A673 (cell line): ENCODE data around the gene RUNDC1. TPM values are rescaled to one million over a fixed set of nuclear protein-coding genes. Genes with fewer than 3 reads are reported as not detected.

ENCODE experiments used
- BruUV-seq: library from RNA; stranded (reverse); fragments of 400-500 nt; replicated peaks from 2 replicates; lab custom pipeline; 2021; lab: Mats Ljungman, UMichigan
- CTCF ChIA-PET: fragments of 300-600 bp; sonication (Branson Sonifier 250); formaldehyde crosslinking; loops from one replicate; lab custom pipeline; 2022; ENCODE audit warnings: antibody characterized with exemption; lab: Charles Lee
- POLR2A ChIA-PET: fragments of 300-600 bp; sonication (Branson Sonifier 250); formaldehyde crosslinking; loops from one replicate; lab custom pipeline; 2022; ENCODE audit warnings: antibody characterized with exemption; ENCODE audit not compliant: low non-redundant PET; lab: Charles Lee
- DNase-seq: peaks from one replicate; pipeline ENCODE4 v3.0.0-alpha.2; 2015; ENCODE audit warnings: low spot score
- H3K27ac ChIP-seq: fragments of 200-600 bp; sonication (generic); 2 replicates; pipeline ENCODE4 v1.5.1; 2016; ENCODE audit warnings: mixed run types, low read depth, mild to moderate bottlenecking, mixed read lengths, antibody characterized with exemption, low read length; ENCODE audit not compliant: poor library complexity, severe bottlenecking
- H3K27me3 ChIP-seq: fragments of 200-600 bp; sonication (generic); replicated peaks from 2 replicates; pipeline ENCODE4 v1.6.1; 2017; ENCODE audit warnings: mixed run types, low read depth, mild to moderate bottlenecking, mixed read lengths, antibody characterized with exemption, low read length; ENCODE audit not compliant: insufficient read depth, poor library complexity
- H3K36me3 ChIP-seq: fragments of 200-600 bp; sonication (generic); 2 replicates; pipeline ENCODE4 v1.6.1; 2016; ENCODE audit warnings: mixed run types, mild to moderate bottlenecking, mixed read lengths, antibody characterized with exemption, low read length; ENCODE audit not compliant: insufficient read depth, poor library complexity, severe bottlenecking
- H3K4me1 ChIP-seq: fragments of 200-600 bp; sonication (generic); 2 replicates; pipeline ENCODE4 v1.6.1; 2017; ENCODE audit warnings: mixed run types, mild to moderate bottlenecking, mixed read lengths, antibody characterized with exemption, low read length; ENCODE audit not compliant: insufficient read depth, poor library complexity, severe bottlenecking
- H3K4me3 ChIP-seq: fragments of 200-600 bp; sonication (generic); 2 replicates; pipeline ENCODE4 v1.5.1; 2016; ENCODE audit warnings: low read depth, mixed run types, mild to moderate bottlenecking, mixed read lengths, low read length; ENCODE audit not compliant: poor library complexity, severe bottlenecking
- H3K9me3 ChIP-seq: fragments of 200-600 bp; sonication (generic); 2 replicates; pipeline ENCODE4 v1.6.1; 2016; ENCODE audit warnings: mixed run types, low read depth, mild to moderate bottlenecking, mixed read lengths, antibody characterized with exemption, low read length; ENCODE audit not compliant: poor library complexity, severe bottlenecking
- EZH2 ChIP-seq: fragments of 200-600 bp; sonication (generic); IDR thresholded peaks from 2 replicates; pipeline ENCODE4 v1.6.1; 2017; ENCODE audit warnings: borderline replicate concordance, low read depth, mild to moderate bottlenecking, mixed read lengths, antibody characterized with exemption, low read length; ENCODE audit not compliant: poor library complexity, severe bottlenecking
- intact Hi-C: fragments of 100-400 bp; cut with micrococcal nuclease; formaldehyde crosslinking; loops from one replicate; pipeline ENCODE4 v1.10.0; 2022; ENCODE audit not compliant: unreplicated experiment
- total RNA-seq: library from RNA; stranded (reverse); gene quantifications from 2 replicates; pipeline ENCODE4 v1.2.3, GENCODE V29; 2021
- TF ChIP-seq, protein P1 (sequence below): fragments of 300-800, 200-600 bp; sonication (generic); conservative IDR thresholded peaks from 2 replicates; pipeline ENCODE4 v1.5.1; 2017; ENCODE audit warnings: low read depth, mild to moderate bottlenecking, antibody characterized with exemption, low read length, moderate library complexity, mixed read lengths

RUNDC1 gene
- total RNA-seq, 1 experiment from 2014 or later, result 8.0 TPM

- no peaks in the 10 kb centered on the region for H3K27me3 ChIP-seq
- ChIA-PET CTCF (no interaction called here), POLR2A (no interaction called here)
- TF ChIP-seq EZH2, result no peak
- TF ChIP-seq, protein P1, sequence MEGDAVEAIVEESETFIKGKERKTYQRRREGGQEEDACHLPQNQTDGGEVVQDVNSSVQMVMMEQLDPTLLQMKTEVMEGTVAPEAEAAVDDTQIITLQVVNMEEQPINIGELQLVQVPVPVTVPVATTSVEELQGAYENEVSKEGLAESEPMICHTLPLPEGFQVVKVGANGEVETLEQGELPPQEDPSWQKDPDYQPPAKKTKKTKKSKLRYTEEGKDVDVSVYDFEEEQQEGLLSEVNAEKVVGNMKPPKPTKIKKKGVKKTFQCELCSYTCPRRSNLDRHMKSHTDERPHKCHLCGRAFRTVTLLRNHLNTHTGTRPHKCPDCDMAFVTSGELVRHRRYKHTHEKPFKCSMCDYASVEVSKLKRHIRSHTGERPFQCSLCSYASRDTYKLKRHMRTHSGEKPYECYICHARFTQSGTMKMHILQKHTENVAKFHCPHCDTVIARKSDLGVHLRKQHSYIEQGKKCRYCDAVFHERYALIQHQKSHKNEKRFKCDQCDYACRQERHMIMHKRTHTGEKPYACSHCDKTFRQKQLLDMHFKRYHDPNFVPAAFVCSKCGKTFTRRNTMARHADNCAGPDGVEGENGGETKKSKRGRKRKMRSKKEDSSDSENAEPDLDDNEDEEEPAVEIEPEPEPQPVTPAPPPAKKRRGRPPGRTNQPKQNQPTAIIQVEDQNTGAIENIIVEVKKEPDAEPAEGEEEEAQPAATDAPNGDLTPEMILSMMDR, result no peak
- H3K4me1 ChIP-seq, result no peaks in the 10 kb centered on the region
- intact Hi-C loops, result no loop called here
- H3K9me3 ChIP-seq, result no peaks in the 10 kb centered on the region
- no peaks in the 10 kb centered on the region for H3K36me3 ChIP-seq
- no peak overlapping the region for H3K27ac ChIP-seq
- no peak overlapping the region for H3K4me3 ChIP-seq
- BruUV-seq, result TSS peak; percentile 64
- no peak for DNase-seq
Observed at GRCh38 chr17:43014649-43015542, 34.5 kb downstream of the RUNDC1 start.

DNA sequence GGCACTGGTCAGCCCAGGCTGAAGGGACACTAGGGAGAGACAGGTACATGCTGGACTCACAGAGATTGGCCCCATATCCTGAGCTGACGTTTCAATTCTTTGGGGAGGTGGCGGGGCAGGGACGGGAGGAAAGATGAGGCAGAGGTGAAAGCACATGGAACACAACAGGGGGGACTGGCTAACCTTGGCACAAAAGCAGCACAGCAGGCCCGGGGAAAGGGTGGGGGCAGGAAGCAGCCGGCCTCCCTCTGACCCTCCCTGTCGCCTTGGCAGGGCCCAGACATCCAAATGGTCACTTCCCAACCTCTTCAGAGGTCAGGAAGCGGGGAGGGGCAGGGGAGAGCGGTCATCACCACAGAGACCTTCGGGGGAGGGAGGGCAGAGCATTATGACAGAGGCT lies 35.2 kb downstream of the RUNDC1 start:
- TF ChIP-seq, protein P1, result no peak
- TF ChIP-seq EZH2, result no peak
- no peaks in the 10 kb centered on the region for H3K36me3 ChIP-seq
- no peaks in the 10 kb centered on the region for H3K9me3 ChIP-seq
- no peak for DNase-seq
- no peak overlapping the region for H3K4me3 ChIP-seq
- BruUV-seq, result no TSS peak
- POLR2A ChIA-PET, result no interaction called here
- H3K27me3 ChIP-seq, result no peaks in the 10 kb centered on the region
- H3K4me1 ChIP-seq, result no peaks in the 10 kb centered on the region
- intact Hi-C loops, result no loop called here
- no peak overlapping the region for H3K27ac ChIP-seq
- CTCF ChIA-PET, result no interaction called here

- Histone ChIP-seq H3K4me3 (no peak overlapping the region), H3K27me3 (no peaks in the 10 kb centered on the region), H3K27ac (no peak overlapping the region), H3K4me1 (no peaks in the 10 kb centered on the region), H3K36me3 (no peaks in the 10 kb centered on the region), H3K9me3 (no peaks in the 10 kb centered on the region)
- no peak for DNase-seq
- BruUV-seq, result no TSS peak
- TF ChIP-seq EZH2, result no peak
- TF ChIP-seq, protein P1, result no peak
- intact Hi-C loops, result no loop called here
- POLR2A ChIA-PET, result no interaction called here
- CTCF ChIA-PET, result no interaction called here
Observed at GRCh38 chr17:43016216-43016615, 35.9 kb downstream of the RUNDC1 start.
